Sigmoid colon (tissue), 4 donors: ENCODE measurements around the gene OXTR.

ENCODE experiments used
- EP300 ChIP-seq, 4 donors: sonication (generic); formaldehyde crosslinking; IDR thresholded peaks; one replicate each; pipeline ENCODE4 v1.6.1; 2017; ENCODE audit warnings: antibody characterized with exemption in 4 of 4
- TF ChIP-seq, protein P1 (sequence below), 4 experiments: fragments of 450-650 bp in 3 of 4; fragments of 200-600 bp in 1 of 4; IDR thresholded peaks; one replicate each; pipeline ENCODE4 v1.5.1; 2016 to 2019; ENCODE audit warnings: antibody characterized with exemption in 4 of 4, mild to moderate bottlenecking in 3 of 4, moderate library complexity in 2 of 4

DNA sequence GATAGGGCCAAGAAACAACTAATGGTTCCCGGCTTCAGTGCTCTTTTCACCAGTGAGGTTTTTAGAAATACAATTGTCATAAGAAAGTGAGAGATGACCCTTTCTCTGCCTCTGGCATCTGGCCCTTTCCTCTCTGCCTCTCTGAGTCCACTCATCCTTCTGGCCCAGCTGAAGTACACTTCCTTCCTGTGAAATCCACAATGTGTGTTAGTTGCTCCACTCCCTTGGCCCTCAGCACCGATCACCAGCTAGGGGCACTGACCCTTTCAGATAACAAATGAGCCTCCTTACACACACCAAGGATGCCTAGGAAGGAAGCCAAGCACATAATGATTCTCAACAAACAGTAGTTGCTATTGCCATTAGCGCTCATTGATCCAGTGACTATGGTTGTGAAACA, 38.8 kb downstream of the OXTR start:
- TF ChIP-seq, protein P1, sequence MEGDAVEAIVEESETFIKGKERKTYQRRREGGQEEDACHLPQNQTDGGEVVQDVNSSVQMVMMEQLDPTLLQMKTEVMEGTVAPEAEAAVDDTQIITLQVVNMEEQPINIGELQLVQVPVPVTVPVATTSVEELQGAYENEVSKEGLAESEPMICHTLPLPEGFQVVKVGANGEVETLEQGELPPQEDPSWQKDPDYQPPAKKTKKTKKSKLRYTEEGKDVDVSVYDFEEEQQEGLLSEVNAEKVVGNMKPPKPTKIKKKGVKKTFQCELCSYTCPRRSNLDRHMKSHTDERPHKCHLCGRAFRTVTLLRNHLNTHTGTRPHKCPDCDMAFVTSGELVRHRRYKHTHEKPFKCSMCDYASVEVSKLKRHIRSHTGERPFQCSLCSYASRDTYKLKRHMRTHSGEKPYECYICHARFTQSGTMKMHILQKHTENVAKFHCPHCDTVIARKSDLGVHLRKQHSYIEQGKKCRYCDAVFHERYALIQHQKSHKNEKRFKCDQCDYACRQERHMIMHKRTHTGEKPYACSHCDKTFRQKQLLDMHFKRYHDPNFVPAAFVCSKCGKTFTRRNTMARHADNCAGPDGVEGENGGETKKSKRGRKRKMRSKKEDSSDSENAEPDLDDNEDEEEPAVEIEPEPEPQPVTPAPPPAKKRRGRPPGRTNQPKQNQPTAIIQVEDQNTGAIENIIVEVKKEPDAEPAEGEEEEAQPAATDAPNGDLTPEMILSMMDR (IDR thresholded peaks at IDR 0.05) = no peak
- no peak for TF ChIP-seq EP300 (IDR thresholded peaks at IDR 0.05)
